Measurements from ENCODE around the gene MUS81.
A peak's percentile ranks its signal among the peaks of the same experiment; 100 is the strongest.
"Not testable (repeated sequence)": the region's sequence is repeated elsewhere in the genome, so short reads cannot be mapped to it uniquely, and the experiment has no call there.

Gene MUS81

GRCh38 chr11:65873318-65874156 is 13.3 kb downstream of the MUS81 start:
- DNase-seq: peak; percentile 97

- DNase-seq: no peak
Observed at GRCh38 chr11:65879617-65880016, 19.4 kb downstream of the MUS81 start, which contains the start of gene CTSW. TSS of gene CTSW (plus strand) at chr11:65879837. CDS start at chr11:65879855, 18 bp downstream.

- DNase-seq: no peak
Observed at GRCh38 chr11:65880027-65880426, 19.8 kb downstream of the MUS81 start.

GRCh38 chr11:65880844-65881421 is 20.7 kb downstream of the MUS81 start:
- no peak for DNase-seq

GRCh38 chr11:65882120-65883057 is 22.2 kb downstream of the MUS81 start:
- DNase-seq: no peak

- no peak for DNase-seq
Observed at GRCh38 chr11:65883058-65883761, 23.0 kb downstream of the MUS81 start.

GRCh38 chr11:65883786-65884715 is 23.8 kb downstream of the MUS81 start:
- DNase-seq: no peak

- DNase-seq: peak; percentile 87
Observed at GRCh38 chr11:65884716-65885092, 24.5 kb downstream of the MUS81 start.

GRCh38 chr11:65885231-65885630 is 25.0 kb downstream of the MUS81 start:
- DNase-seq: no peak

GRCh38 chr11:65885808-65886536 is 25.7 kb downstream of the MUS81 start:
- DNase-seq: no peak

- DNase-seq: no peak
Observed at GRCh38 chr11:65886826-65887722, 26.8 kb downstream of the MUS81 start.

- DNase-seq: peak; percentile 67
Observed at GRCh38 chr11:65887723-65888162, 27.5 kb downstream of the MUS81 start.

GRCh38 chr11:65888163-65888814 is 28.1 kb downstream of the MUS81 start, which contains the start of gene FIBP:
TSS of gene FIBP (minus strand) at chr11:65888471. CDS start at chr11:65888418, 53 bp downstream.
- peak; percentile 100 for DNase-seq

- peak; percentile 99 for DNase-seq
Observed at GRCh38 chr11:65890324-65891218, 30.3 kb downstream of the MUS81 start, which contains the start of gene CCDC85B. TSS of gene CCDC85B (plus strand) at chr11:65890673. CDS start at chr11:65890784, 111 bp downstream.

GRCh38 chr11:65891219-65892136 is 31.2 kb downstream of the MUS81 start:
- peak; percentile 49 for DNase-seq

- DNase-seq: not testable (repeated sequence)
Observed at GRCh38 chr11:65892137-65892540, 31.9 kb downstream of the MUS81 start.
